IMR-90 (cell line): ENCODE data around the gene SMIM44. TPM values are rescaled to one million over a fixed set of nuclear protein-coding genes. Genes with fewer than 3 reads are reported as not detected.
A peak's percentile ranks its signal among the peaks of the same experiment; 100 is the strongest.

Experiments used
- ATAC-seq: fragments of 200-7000 bp; cut with Tn5 transposase; 2 replicates; pipeline ENCODE4 v1.9.1; 2020; ENCODE audit warnings: low read depth, mild to moderate bottlenecking, moderate library complexity
- BruUV-seq: library from RNA; stranded (reverse); fragments of 400-500 nt; replicated peaks from 2 replicates; lab custom pipeline; 2021; lab: Mats Ljungman, UMichigan
- CTCF ChIA-PET: fragments of 300-600 bp; formaldehyde crosslinking; extraction: SDS; loops from one replicate; lab custom pipeline; 2021; ENCODE audit warnings: antibody characterized with exemption; lab: Yijun Ruan, JAX
- POLR2A ChIA-PET: fragments of 300-600 bp; sonication (Branson Sonifier 250); formaldehyde crosslinking; loops from one replicate; lab custom pipeline; 2022; ENCODE audit warnings: antibody characterized with exemption; ENCODE audit not compliant: unreplicated experiment; lab: Charles Lee
- DNase-seq: peaks from one replicate; pipeline ENCODE4 v3.0.0; 2013
- H2AFZ ChIP-seq: replicated peaks from 2 replicates; pipeline ENCODE3; 2013; ENCODE audit warnings: low read length, mild to moderate bottlenecking; ENCODE audit not compliant: poor library complexity
- H2AK5ac ChIP-seq: 2 replicates; pipeline ENCODE4 v1.6.1; 2013; ENCODE audit warnings: low read depth, low read length, inconsistent platforms
- H2AK9ac ChIP-seq: replicated peaks from 2 replicates; pipeline ENCODE3; 2013; ENCODE audit warnings: mild to moderate bottlenecking, low read depth, low read length, moderate library complexity; ENCODE audit not compliant: poor library complexity
- H2BK120ac ChIP-seq: 2 replicates; pipeline ENCODE4 v1.6.1; 2013; ENCODE audit warnings: low read depth, low read length, inconsistent platforms
- H2BK15ac ChIP-seq: 3 replicates; pipeline ENCODE4 v1.6.1; 2013; ENCODE audit warnings: low read depth, low read length, inconsistent platforms
- H2BK20ac ChIP-seq: 2 replicates; pipeline ENCODE4 v1.6.1; 2013; ENCODE audit warnings: low read depth, mild to moderate bottlenecking, inconsistent platforms, low read length, moderate library complexity
- H2BK5ac ChIP-seq: 2 replicates; pipeline ENCODE4 v1.6.1; 2013; ENCODE audit warnings: mild to moderate bottlenecking, low read depth, low read length, inconsistent platforms; ENCODE audit not compliant: poor library complexity, severe bottlenecking
- H3K14ac ChIP-seq: replicated peaks from 2 replicates; pipeline ENCODE4 v1.6.1; 2013; ENCODE audit warnings: low read depth, low read length, inconsistent platforms
- H3K18ac ChIP-seq: 2 replicates; pipeline ENCODE4 v1.6.1; 2013; ENCODE audit warnings: low read depth, low read length, control low read depth
- H3K23ac ChIP-seq: 2 replicates; pipeline ENCODE4 v1.6.1; 2013; ENCODE audit warnings: low read depth, low read length, inconsistent platforms
- H3K27ac ChIP-seq: 2 replicates; pipeline ENCODE4 v1.5.1; 2013; ENCODE audit warnings: mild to moderate bottlenecking, control low read depth, low read length; ENCODE audit not compliant: insufficient read depth
- H3K27me3 ChIP-seq: 2 replicates; pipeline ENCODE4 v1.6.1; 2013; ENCODE audit warnings: low read length; ENCODE audit not compliant: control insufficient read depth, insufficient read depth
- H3K36me3 ChIP-seq: 2 replicates; pipeline ENCODE4 v1.6.1; 2013; ENCODE audit warnings: low read length, mixed read lengths; ENCODE audit not compliant: control insufficient read depth, insufficient read depth
- H3K4ac ChIP-seq: 2 replicates; pipeline ENCODE4 v1.6.1; 2013; ENCODE audit warnings: low read depth, low read length, inconsistent platforms
- H3K4me1 ChIP-seq: 2 replicates; pipeline ENCODE4 v1.6.1; 2013; ENCODE audit warnings: low read length, mixed read lengths; ENCODE audit not compliant: control insufficient read depth, insufficient read depth
- H3K4me2 ChIP-seq: 2 replicates; pipeline ENCODE4 v1.6.1; 2013; ENCODE audit warnings: low read depth, mild to moderate bottlenecking, control low read depth, low read length, moderate library complexity
- H3K4me3 ChIP-seq: 2 replicates; pipeline ENCODE4 v1.5.1; 2013; ENCODE audit warnings: low read depth, mild to moderate bottlenecking, control low read depth, low read length, moderate library complexity; ENCODE audit not compliant: insufficient read depth
- H3K56ac ChIP-seq: 2 replicates; pipeline ENCODE4 v1.6.1; 2013; ENCODE audit warnings: low read length, inconsistent platforms; ENCODE audit not compliant: insufficient read depth; ENCODE audit errors: extremely low read depth
- H3K79me1 ChIP-seq, 2 experiments: 2 replicates each; pipeline ENCODE4 v1.6.1; 2013; ENCODE audit warnings: low read length in 2 of 2, inconsistent platforms in 1 of 2, low read depth in 1 of 2
- H3K9ac ChIP-seq: 2 replicates; pipeline ENCODE4 v1.6.1; 2013; ENCODE audit warnings: low read depth, low read length, control low read depth
- H3K9me1 ChIP-seq: 2 replicates; pipeline ENCODE4 v1.6.1; 2013; ENCODE audit warnings: low read length, inconsistent platforms; ENCODE audit not compliant: insufficient read depth
- H3K9me3 ChIP-seq: 2 replicates; pipeline ENCODE4 v1.6.1; 2013; ENCODE audit warnings: low read length; ENCODE audit not compliant: control insufficient read depth, insufficient read depth
- H4K20me1 ChIP-seq: 2 replicates; pipeline ENCODE4 v1.6.1; 2013; ENCODE audit warnings: low read length, inconsistent platforms; ENCODE audit not compliant: insufficient read depth
- H4K5ac ChIP-seq: 2 replicates; pipeline ENCODE4 v1.6.1; 2013; ENCODE audit warnings: mild to moderate bottlenecking, low read depth, low read length, control low read depth
- H4K8ac ChIP-seq, 2 experiments: 2 replicates each; pipeline ENCODE4 v1.6.1; 2013; ENCODE audit warnings: low read depth in 2 of 2, low read length in 2 of 2, control low read depth in 1 of 2, inconsistent platforms in 1 of 2
- H4K91ac ChIP-seq: 2 replicates; pipeline ENCODE4 v1.6.1; 2013; ENCODE audit warnings: low read depth, low read length, inconsistent platforms; ENCODE audit not compliant: insufficient read depth
- BHLHE40 ChIP-seq: fragments of 150-350 bp; IDR thresholded peaks from 2 replicates; pipeline ENCODE4 v1.6.1; 2016; ENCODE audit warnings: mild to moderate bottlenecking, low read depth, low read length
- CEBPB ChIP-seq: IDR thresholded peaks from 2 replicates; pipeline ENCODE4 v1.6.1; 2012; ENCODE audit warnings: low read depth, low read length, improper control_type of control experiment
- FOS ChIP-seq: fragments of 150-350 bp; IDR thresholded peaks from 2 replicates; pipeline ENCODE4 v1.6.1; 2016; ENCODE audit warnings: low read depth, low read length
- MAFK ChIP-seq: IDR thresholded peaks from 2 replicates; pipeline ENCODE4 v1.6.1; 2012; ENCODE audit warnings: low read depth, low read length, improper control_type of control experiment
- MAZ ChIP-seq: IDR thresholded peaks from 2 replicates; pipeline ENCODE4 v1.6.1; 2012; ENCODE audit warnings: low read depth, mild to moderate bottlenecking, low read length, improper control_type of control experiment, moderate library complexity, borderline replicate concordance
- NFE2L2 ChIP-seq: fragments of 150-350 bp; IDR thresholded peaks from 2 replicates; pipeline ENCODE4 v1.6.1; 2016; ENCODE audit warnings: low read depth, mild to moderate bottlenecking, low read length
- POLR2A ChIP-seq: IDR thresholded peaks from 2 replicates; pipeline ENCODE4 v1.6.1; 2012; ENCODE audit warnings: mild to moderate bottlenecking, low read depth, low read length
- RAD21 ChIP-seq: IDR thresholded peaks from 2 replicates; pipeline ENCODE4 v1.6.1; 2012; ENCODE audit warnings: low read length, improper control_type of control experiment
- RCOR1 ChIP-seq: IDR thresholded peaks from 2 replicates; pipeline ENCODE4 v1.6.1; 2012; ENCODE audit warnings: mild to moderate bottlenecking, low read length, improper control_type of control experiment; ENCODE audit not compliant: insufficient replicate concordance
- SMC3 ChIP-seq: fragments of 150-350 bp; IDR thresholded peaks from 2 replicates; pipeline ENCODE4 v1.6.1; 2016; ENCODE audit warnings: low read depth, mild to moderate bottlenecking, antibody characterized with exemption, low read length, moderate library complexity
- WGBS, 2 experiments: methylation state at CpG; one replicate each; pipeline versions ENCODE4 v1.1.5 to v1.1.7; 2013; ENCODE audit warnings: missing lambda C conversion rate in 2 of 2; ENCODE audit not compliant: insufficient read length in 1 of 2; ENCODE audit errors: extremely low coverage in 2 of 2; 5-methylcytosine and 5-hydroxymethylcytosine counted together
- dilution Hi-C: fragments of 300-500 bp; cut with HindIII; formaldehyde crosslinking; loops from one replicate; pipeline ENCODE4 v1.14.3; 2018; ENCODE audit warnings: low sequenced_read_pairs; ENCODE audit not compliant: unreplicated experiment
- in situ Hi-C: fragments of 300-500 bp; cut with MboI; formaldehyde crosslinking; loops from 3 replicates; pipeline ENCODE4 v1.14.3; 2019; ENCODE audit warnings: low sequenced_read_pairs, inconsistent platforms, mixed read lengths
- intact Hi-C: fragments of 100-400 bp; cut with micrococcal nuclease; formaldehyde crosslinking; loops from 2 replicates; pipeline ENCODE4 v1.10.0; 2022
- polyA plus RNA-seq, 3 experiments: library from polyadenylated mRNA; depleted of rRNA; stranded (reverse); fragments of >200 nt; gene quantifications; 2 replicates each; pipeline ENCODE4 v1.2.3, GENCODE V29; 2012; ENCODE audit warnings: low replicate concordance in 1 of 3
- total RNA-seq: library from RNA; depleted of rRNA; stranded (reverse); fragments of >200 nt; gene quantifications from 2 replicates; pipeline ENCODE4 v1.2.3, GENCODE V29; 2012
- TF ChIP-seq, protein P1 (sequence below): fragments of 150-350 bp; IDR thresholded peaks from 2 replicates; pipeline ENCODE4 v1.6.1; 2017; ENCODE audit warnings: mild to moderate bottlenecking, antibody characterized with exemption, low read length, low read depth
- TF ChIP-seq, protein P2 (sequence below): fragments of 150-350 bp; IDR thresholded peaks from 2 replicates; pipeline ENCODE4 v1.6.1; 2016; ENCODE audit warnings: low read depth, mild to moderate bottlenecking, low read length, moderate library complexity, borderline replicate concordance
- TF ChIP-seq, protein P3 (sequence below): conservative IDR thresholded peaks from 2 replicates; pipeline ENCODE4 v1.5.1; 2012; ENCODE audit warnings: mild to moderate bottlenecking, low read depth, low read length, improper control_type of control experiment

The SMIM44 gene
- total and polyA plus RNA-seq, 2 of the 4 experiments (the other 2 are of a cell fraction), result not detected

DNA sequence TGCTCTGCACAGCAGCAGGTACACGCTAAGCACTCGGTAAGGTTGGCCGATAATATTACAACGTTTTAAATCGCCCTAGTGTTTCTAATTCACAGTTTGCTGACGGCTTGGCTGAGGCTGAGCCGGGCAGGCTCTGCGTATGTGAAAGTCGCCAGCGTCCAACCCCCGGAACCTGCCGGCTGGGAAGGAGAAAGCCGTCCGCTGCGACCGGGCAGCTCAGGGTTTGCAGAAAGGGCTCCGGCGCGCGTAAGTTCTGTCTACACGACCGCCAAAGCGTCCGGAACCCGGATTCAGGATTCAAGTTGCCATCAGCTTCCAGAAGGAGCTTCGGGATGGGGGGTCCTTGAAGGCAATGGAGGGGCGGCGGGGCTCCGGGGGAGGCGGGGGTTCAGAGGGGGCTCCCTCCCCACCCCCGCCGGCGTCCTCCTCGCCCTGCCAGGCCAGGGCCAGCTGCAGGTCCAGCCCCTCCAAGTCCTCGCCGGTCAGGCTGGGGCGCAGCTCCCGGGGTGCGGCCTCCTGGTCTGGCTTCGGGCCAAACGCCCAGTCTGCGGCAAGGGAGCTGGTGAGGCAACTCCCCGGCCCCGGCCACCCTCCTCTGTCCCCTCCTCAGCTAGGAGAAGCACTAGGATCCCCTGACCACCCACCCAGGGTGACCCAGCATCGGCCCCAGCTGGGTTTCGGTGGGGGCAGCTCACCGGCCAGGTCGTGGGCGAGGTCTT lies 575 bp downstream of the SMIM44 start:
- ChIA-PET POLR2A (interaction anchor here (0.6 kb wide), 1 partner anchor 182 kb away, joined by 6 read pairs; no protein-coding TSS in a partner anchor), CTCF (interaction anchor here (1.7 kb wide), 1 partner anchor 178 kb away, joined by 5 read pairs; no protein-coding TSS in a partner anchor)
- Histone ChIP-seq H2BK5ac (no peak overlapping the region), H3K9ac (no peak overlapping the region), H3K27me3 (peaks cover 33% of the 10 kb centered on the region), H4K20me1 (no peaks in the 10 kb centered on the region), H2BK15ac (no peak overlapping the region), H3K14ac (no peak overlapping the region), H2AK9ac (no peak overlapping the region), H3K4me1 (no peaks in the 10 kb centered on the region), H3K4ac (no peak overlapping the region), H3K36me3 (no peaks in the 10 kb centered on the region), H2BK120ac (no peak overlapping the region), H3K23ac (no peak overlapping the region), H3K27ac (no peak overlapping the region), H2AFZ (peak overlapping the region; percentile 21), H2AK5ac (no peak overlapping the region), H3K4me3 (no peak overlapping the region), H4K8ac (no peak overlapping the region), H3K18ac (no peak overlapping the region), H3K9me3 (no peaks in the 10 kb centered on the region), H3K4me2 (no peak overlapping the region), H3K56ac (no peak overlapping the region), H2BK20ac (no peak overlapping the region), H3K79me1 (no peaks in the 10 kb centered on the region), H4K91ac (no peak overlapping the region), H4K5ac (no peak overlapping the region), H3K9me1 (no peaks in the 10 kb centered on the region)
- in situ Hi-C loops, result loop anchor here (25.0 kb wide), 1 partner anchor 520 kb away; no protein-coding TSS in a partner anchor
- BruUV-seq, result no TSS peak
- 68% methylated on average over 31 of the region's 49 CpGs; no CpG with 5 or more reads in 1 of the 2 experiments for WGBS, 2 experiments
- intact Hi-C loops, result no loop called here
- TF ChIP-seq RAD21 (no peak), MAZ (no peak), RCOR1 (no peak), BHLHE40 (no peak), NFE2L2 (no peak), MAFK (no peak), POLR2A (no peak), FOS (no peak), SMC3 (no peak), CEBPB (no peak)
- TF ChIP-seq, protein P1, sequence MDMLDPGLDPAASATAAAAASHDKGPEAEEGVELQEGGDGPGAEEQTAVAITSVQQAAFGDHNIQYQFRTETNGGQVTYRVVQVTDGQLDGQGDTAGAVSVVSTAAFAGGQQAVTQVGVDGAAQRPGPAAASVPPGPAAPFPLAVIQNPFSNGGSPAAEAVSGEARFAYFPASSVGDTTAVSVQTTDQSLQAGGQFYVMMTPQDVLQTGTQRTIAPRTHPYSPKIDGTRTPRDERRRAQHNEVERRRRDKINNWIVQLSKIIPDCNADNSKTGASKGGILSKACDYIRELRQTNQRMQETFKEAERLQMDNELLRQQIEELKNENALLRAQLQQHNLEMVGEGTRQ, result no peak
- TF ChIP-seq, protein P2, sequence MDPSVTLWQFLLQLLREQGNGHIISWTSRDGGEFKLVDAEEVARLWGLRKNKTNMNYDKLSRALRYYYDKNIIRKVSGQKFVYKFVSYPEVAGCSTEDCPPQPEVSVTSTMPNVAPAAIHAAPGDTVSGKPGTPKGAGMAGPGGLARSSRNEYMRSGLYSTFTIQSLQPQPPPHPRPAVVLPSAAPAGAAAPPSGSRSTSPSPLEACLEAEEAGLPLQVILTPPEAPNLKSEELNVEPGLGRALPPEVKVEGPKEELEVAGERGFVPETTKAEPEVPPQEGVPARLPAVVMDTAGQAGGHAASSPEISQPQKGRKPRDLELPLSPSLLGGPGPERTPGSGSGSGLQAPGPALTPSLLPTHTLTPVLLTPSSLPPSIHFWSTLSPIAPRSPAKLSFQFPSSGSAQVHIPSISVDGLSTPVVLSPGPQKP, result no peak
- TF ChIP-seq, protein P3, sequence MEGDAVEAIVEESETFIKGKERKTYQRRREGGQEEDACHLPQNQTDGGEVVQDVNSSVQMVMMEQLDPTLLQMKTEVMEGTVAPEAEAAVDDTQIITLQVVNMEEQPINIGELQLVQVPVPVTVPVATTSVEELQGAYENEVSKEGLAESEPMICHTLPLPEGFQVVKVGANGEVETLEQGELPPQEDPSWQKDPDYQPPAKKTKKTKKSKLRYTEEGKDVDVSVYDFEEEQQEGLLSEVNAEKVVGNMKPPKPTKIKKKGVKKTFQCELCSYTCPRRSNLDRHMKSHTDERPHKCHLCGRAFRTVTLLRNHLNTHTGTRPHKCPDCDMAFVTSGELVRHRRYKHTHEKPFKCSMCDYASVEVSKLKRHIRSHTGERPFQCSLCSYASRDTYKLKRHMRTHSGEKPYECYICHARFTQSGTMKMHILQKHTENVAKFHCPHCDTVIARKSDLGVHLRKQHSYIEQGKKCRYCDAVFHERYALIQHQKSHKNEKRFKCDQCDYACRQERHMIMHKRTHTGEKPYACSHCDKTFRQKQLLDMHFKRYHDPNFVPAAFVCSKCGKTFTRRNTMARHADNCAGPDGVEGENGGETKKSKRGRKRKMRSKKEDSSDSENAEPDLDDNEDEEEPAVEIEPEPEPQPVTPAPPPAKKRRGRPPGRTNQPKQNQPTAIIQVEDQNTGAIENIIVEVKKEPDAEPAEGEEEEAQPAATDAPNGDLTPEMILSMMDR, result no peak
- DNase-seq (no peak), ATAC-seq (no peak)
- dilution Hi-C loops, result no loop called here
